Globus pallidus (tissue), 1 donor: ENCODE data around the gene NFAM1.

ENCODE experiments used
- DNase-seq: peaks from one replicate; pipeline ENCODE4 v3.0.0-alpha.2; 2015; ENCODE audit warnings: low spot score

The NFAM1 gene

GRCh38 chr22:42432020-42432596 is at the start of gene NFAM1:
TSS of gene NFAM1 (minus strand) at chr22:42432403. CDS start at chr22:42432357, 46 bp downstream.
- DNase-seq: peak; percentile 39

GRCh38 chr22:42475122-42475521 is 42.9 kb upstream of the NFAM1 start:
- no peak for DNase-seq

- DNase-seq: peak; percentile 41
Observed at GRCh38 chr22:42473484-42474193, 41.4 kb upstream of the NFAM1 start.

GRCh38 chr22:42472671-42473070 is 40.5 kb upstream of the NFAM1 start:
- no peak for DNase-seq

- DNase-seq: no peak
Observed at GRCh38 chr22:42471441-42471840, 39.2 kb upstream of the NFAM1 start.

- DNase-seq: no peak
Observed at GRCh38 chr22:42470366-42471082, 38.3 kb upstream of the NFAM1 start.

- DNase-seq: no peak
Observed at GRCh38 chr22:42468841-42469240, 36.6 kb upstream of the NFAM1 start.

- no peak for DNase-seq
Observed at GRCh38 chr22:42462016-42462415, 29.8 kb upstream of the NFAM1 start.

GRCh38 chr22:42461511-42461910 is 29.3 kb upstream of the NFAM1 start:
- DNase-seq: no peak

GRCh38 chr22:42459287-42460063 is 27.3 kb upstream of the NFAM1 start:
- DNase-seq: no peak

GRCh38 chr22:42452916-42453315 is 20.7 kb upstream of the NFAM1 start:
- no peak for DNase-seq

- DNase-seq: no peak
Observed at GRCh38 chr22:42452456-42452855, 20.3 kb upstream of the NFAM1 start.

GRCh38 chr22:42451499-42452145 is 19.4 kb upstream of the NFAM1 start:
- no peak for DNase-seq

- DNase-seq: no peak
Observed at GRCh38 chr22:42450862-42451261, 18.7 kb upstream of the NFAM1 start.

GRCh38 chr22:42446151-42446550 is 13.9 kb upstream of the NFAM1 start:
- no peak for DNase-seq

GRCh38 chr22:42444077-42444904 is 12.1 kb upstream of the NFAM1 start:
- DNase-seq: peak; percentile 77

- DNase-seq: peak; percentile 12
Observed at GRCh38 chr22:42443240-42444076, 11.3 kb upstream of the NFAM1 start.

- DNase-seq: no peak
Observed at GRCh38 chr22:42442748-42443147, 10.5 kb upstream of the NFAM1 start.

- DNase-seq: no peak
Observed at GRCh38 chr22:42440728-42441127, 8.5 kb upstream of the NFAM1 start.
